ENCODE measurements around the gene LSM7.

- TF ChIP-seq CTCF (conservative IDR thresholded peaks at IDR 0.05; ENCODE audit: low read depth, low read length): no peak
- TF ChIP-seq EZH2 (IDR thresholded peaks at IDR 0.05; ENCODE audit: borderline replicate concordance, low read depth, low read length, poor library complexity, severe bottlenecking): no peak
These were observed 27.9 kb downstream of the LSM7 start for GRCh38 chr19:2300533-2300932.
